Fibroblast of lung (primary cell): ENCODE results near the gene PC.

Experiments used
- CTCF ChIP-seq, 2 donors: IDR thresholded peaks in 1 of 2; conservative IDR thresholded peaks in 1 of 2; 1 replicate in 1 of 2; 2 replicates in 1 of 2; pipeline ENCODE4 v1.5.1; 2011 to 2012; ENCODE audit warnings: low read length in 2 of 2, control low read depth in 1 of 2, inconsistent platforms in 1 of 2, low read depth in 1 of 2, mild to moderate bottlenecking in 1 of 2
- EZH2 ChIP-seq: IDR thresholded peaks from 2 replicates; pipeline ENCODE4 v1.5.1; 2012; ENCODE audit warnings: low read length, control low read depth, mild to moderate bottlenecking; ENCODE audit errors: missing control alignments

GRCh38 chr11:66905631-66906030 lies 52.6 kb downstream of the PC start:
- TF ChIP-seq CTCF (conservative IDR thresholded peaks at IDR 0.05 in 1 of 2, IDR thresholded peaks at IDR 0.05 in 1 of 2; ENCODE audit: low read depth in 1 of 2, low read length in 2 of 2) (no peak), EZH2 (no peak)
